H9 (cell line): ENCODE measurements around the gene PTPRN2. TPM values are rescaled to one million over a fixed set of nuclear protein-coding genes. Genes with fewer than 3 reads are reported as not detected.

Experiments used
- DNase-seq: peaks from one replicate; pipeline ENCODE4 v3.0.0-alpha.2; 2017
- H2AFZ ChIP-seq: one replicate; pipeline ENCODE4 v1.6.1; 2013; ENCODE audit warnings: mild to moderate bottlenecking, low read length, control low read depth, moderate library complexity
- H2AK5ac ChIP-seq: 2 replicates; pipeline ENCODE4 v1.6.1; 2013; ENCODE audit warnings: low read length, control low read depth, mixed read lengths; ENCODE audit not compliant: insufficient read length
- H2BK120ac ChIP-seq: one replicate; pipeline ENCODE4 v1.6.1; 2013; ENCODE audit warnings: low read depth, mild to moderate bottlenecking, low read length, control low read depth, inconsistent platforms; ENCODE audit not compliant: poor library complexity, severe bottlenecking
- H2BK12ac ChIP-seq: 2 replicates; pipeline ENCODE4 v1.6.1; 2013; ENCODE audit warnings: low read length, control low read depth, mixed read lengths, low read depth; ENCODE audit not compliant: insufficient read length
- H2BK15ac ChIP-seq: 2 replicates; pipeline ENCODE4 v1.6.1; 2013; ENCODE audit warnings: low read depth, low read length, control low read depth
- H2BK20ac ChIP-seq: one replicate; pipeline ENCODE4 v1.6.1; 2013; ENCODE audit warnings: low read depth, mild to moderate bottlenecking, low read length, control low read depth, inconsistent platforms; ENCODE audit not compliant: poor library complexity, severe bottlenecking
- H2BK5ac ChIP-seq: 2 replicates; pipeline ENCODE4 v1.6.1; 2013; ENCODE audit warnings: low read length, control low read depth, mixed read lengths; ENCODE audit not compliant: insufficient read length
- H3K14ac ChIP-seq: 2 replicates; pipeline ENCODE4 v1.6.1; 2013; ENCODE audit warnings: low read length, control low read depth; ENCODE audit not compliant: insufficient read depth
- H3K18ac ChIP-seq: 2 replicates; pipeline ENCODE4 v1.6.1; 2013; ENCODE audit warnings: low read depth, mild to moderate bottlenecking, mixed read lengths, low read length, control low read depth; ENCODE audit not compliant: insufficient read length
- H3K23ac ChIP-seq: 2 replicates; pipeline ENCODE4 v1.6.1; 2013; ENCODE audit warnings: low read length, control low read depth, mixed read lengths, low read depth; ENCODE audit not compliant: insufficient read length
- H3K23me2 ChIP-seq: 2 replicates; pipeline ENCODE4 v1.6.1; 2013; ENCODE audit warnings: low read depth, mild to moderate bottlenecking, mixed read lengths, low read length, control low read depth; ENCODE audit not compliant: insufficient read length, poor library complexity, severe bottlenecking
- H3K27ac ChIP-seq: 2 replicates; pipeline ENCODE4 v1.5.1; 2013; ENCODE audit warnings: low read length, control low read depth, mixed read lengths, low read depth; ENCODE audit not compliant: insufficient read length
- H3K27me3 ChIP-seq: 2 replicates; pipeline ENCODE4 v1.6.1; 2013; ENCODE audit warnings: low read length, control low read depth, inconsistent platforms; ENCODE audit not compliant: insufficient read depth
- H3K4ac ChIP-seq: 2 replicates; pipeline ENCODE4 v1.6.1; 2013; ENCODE audit warnings: low read depth, mild to moderate bottlenecking, control low read depth, inconsistent platforms, low read length, moderate library complexity
- H3K4me1 ChIP-seq: 2 replicates; pipeline ENCODE4 v1.6.1; 2013; ENCODE audit warnings: low read length, control low read depth, inconsistent platforms; ENCODE audit not compliant: insufficient read depth
- H3K4me2 ChIP-seq: 2 replicates; pipeline ENCODE4 v1.6.1; 2013; ENCODE audit warnings: low read length, control low read depth, mixed read lengths; ENCODE audit not compliant: insufficient read length, insufficient read depth
- H3K56ac ChIP-seq: 2 replicates; pipeline ENCODE4 v1.6.1; 2013; ENCODE audit warnings: low read depth, mild to moderate bottlenecking, mixed read lengths, low read length, control low read depth; ENCODE audit not compliant: insufficient read length
- H3K79me1 ChIP-seq: 2 replicates; pipeline ENCODE4 v1.6.1; 2013; ENCODE audit warnings: low read depth, mild to moderate bottlenecking, moderate library complexity, low read length, control low read depth, inconsistent platforms; ENCODE audit not compliant: insufficient read depth, poor library complexity, severe bottlenecking
- H3K79me2 ChIP-seq: 2 replicates; pipeline ENCODE4 v1.6.1; 2013; ENCODE audit warnings: low read length, control low read depth, inconsistent platforms; ENCODE audit not compliant: insufficient read depth
- H3K9ac ChIP-seq: 2 replicates; pipeline ENCODE4 v1.6.1; 2013; ENCODE audit warnings: low read length, control low read depth, mixed read lengths; ENCODE audit not compliant: insufficient read length; ENCODE audit errors: extremely low read depth
- H3K9me3 ChIP-seq: one replicate; pipeline ENCODE4 v1.6.1; 2013; ENCODE audit warnings: low read depth, low read length, inconsistent platforms; ENCODE audit not compliant: control insufficient read depth
- H3T11ph ChIP-seq: one replicate; pipeline ENCODE4 v1.6.1; 2013; ENCODE audit warnings: mild to moderate bottlenecking, low read length, control low read depth, inconsistent platforms
- H4K20me1 ChIP-seq: one replicate; pipeline ENCODE4 v1.6.1; 2013; ENCODE audit not compliant: control insufficient read depth, insufficient read length, insufficient read depth
- H4K5ac ChIP-seq: 2 replicates; pipeline ENCODE4 v1.6.1; 2013; ENCODE audit warnings: low read depth, mild to moderate bottlenecking, mixed read lengths, low read length, control low read depth; ENCODE audit not compliant: insufficient read length
- H4K8ac ChIP-seq: replicated peaks from 2 replicates; pipeline ENCODE4 v1.6.1; 2013; ENCODE audit warnings: low read length, control low read depth, mixed read lengths, low read depth; ENCODE audit not compliant: insufficient read length
- H4K91ac ChIP-seq: 2 replicates; pipeline ENCODE4 v1.6.1; 2013; ENCODE audit warnings: low read depth, mild to moderate bottlenecking, moderate library complexity, mixed read lengths, low read length, control low read depth; ENCODE audit not compliant: insufficient read length
- H3K27ac Mint-ChIP-seq, 3 experiments: 2 replicates in 2 of 3; 3 replicates in 1 of 3; pipeline ENCODE4 v1.8.0; 2020 to 2021; ENCODE audit warnings: mixed read lengths in 3 of 3, mild to moderate bottlenecking in 1 of 3, moderate library complexity in 1 of 3
- H3K27me3 Mint-ChIP-seq: 2 replicates; pipeline ENCODE4 v1.8.0; 2021; ENCODE audit warnings: low read depth, mild to moderate bottlenecking, moderate library complexity, mixed read lengths
- H3K36me3 Mint-ChIP-seq, 3 experiments: 2 replicates in 2 of 3; 3 replicates in 1 of 3; pipeline ENCODE4 v1.8.0; 2020 to 2021; ENCODE audit warnings: low read depth in 3 of 3, mixed read lengths in 3 of 3; ENCODE audit not compliant: insufficient read depth in 1 of 3
- H3K4me1 Mint-ChIP-seq, 2 experiments: 2 replicates each; pipeline ENCODE4 v1.8.0; 2020; ENCODE audit warnings: mixed read lengths in 2 of 2
- H3K4me3 Mint-ChIP-seq, 2 experiments: 2 replicates in 1 of 2; 3 replicates in 1 of 2; pipeline ENCODE4 v1.8.0; 2020 to 2021; ENCODE audit warnings: mild to moderate bottlenecking in 2 of 2, mixed read lengths in 2 of 2, moderate library complexity in 1 of 2
- H3K9me3 Mint-ChIP-seq, 2 experiments: 2 replicates in 1 of 2; 3 replicates in 1 of 2; pipeline ENCODE4 v1.8.0; 2020; ENCODE audit warnings: mild to moderate bottlenecking in 2 of 2, mixed read lengths in 2 of 2, moderate library complexity in 1 of 2
- WGBS: extraction: QIAGEN DNeasy Blood & Tissue Kit; methylation state at CpG from one replicate; pipeline ENCODE4 v1.1.7; 2013; ENCODE audit warnings: missing lambda C conversion rate, low lambda C conversion rate, mixed read lengths; ENCODE audit not compliant: insufficient read length; ENCODE audit errors: extremely low coverage; 5-methylcytosine and 5-hydroxymethylcytosine counted together
- total RNA-seq: library from RNA; stranded (reverse); gene quantifications from 2 replicates; pipeline ENCODE4 v1.2.1, GENCODE V29; 2021
- TF ChIP-seq, protein P1 (sequence below): fragments of 200-600 bp; sonication (generic); conservative IDR thresholded peaks from 3 replicates; pipeline ENCODE4 v1.8.0; 2021; ENCODE audit warnings: antibody characterized with exemption, mild to moderate bottlenecking

Gene PTPRN2
- total RNA-seq, 1 experiment from 2014 or later, result 5.2 TPM

DNA sequence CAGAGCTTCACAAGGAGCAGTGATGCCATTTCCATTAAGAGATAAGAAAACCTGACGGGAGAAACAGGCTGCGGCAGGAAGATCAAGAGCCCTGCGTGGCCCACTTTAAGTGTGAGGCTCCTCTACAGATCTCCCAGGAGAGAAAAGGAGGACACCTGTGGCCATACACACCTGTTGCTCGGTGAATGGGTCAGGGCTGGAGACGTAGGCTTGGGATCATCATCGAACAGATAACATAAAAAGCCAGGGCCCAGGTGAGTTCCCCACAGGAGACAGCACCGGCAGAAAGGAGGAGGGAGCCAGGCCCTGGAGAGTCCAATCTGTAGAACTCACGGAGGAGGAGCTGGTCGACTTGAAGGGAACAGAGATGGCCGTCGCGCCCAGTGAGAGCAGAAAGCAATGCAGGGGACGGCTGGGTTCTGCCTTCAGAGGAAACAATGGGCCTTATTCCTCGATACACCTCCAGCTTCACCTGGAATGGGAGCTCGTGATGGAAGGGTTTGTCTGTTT lies 694.0 kb downstream of the PTPRN2 start:
- no peak overlapping the region for H2BK120ac ChIP-seq
- no peak overlapping the region for H2BK12ac ChIP-seq
- no peak overlapping the region for H3K56ac ChIP-seq
- no peak overlapping the region for H2BK5ac ChIP-seq
- H3K4me2 ChIP-seq, result no peak overlapping the region
- Mint-ChIP-seq H3K4me1 (peaks cover 4 to 12% of the 10 kb centered on the region in 2 experiments; a peak in 3 of 4 replicates), H3K27me3 (peaks cover 17% of the 10 kb centered on the region), H3K36me3 (peaks cover 4 to 12% (median 10%) of the 10 kb centered on the region in 3 experiments; a peak in 6 of 7 replicates), H3K4me3 (no peak overlapping the region), H3K9me3 (peaks cover 10 to 12% of the 10 kb centered on the region in 2 experiments), H3K27ac (no peak overlapping the region)
- WGBS, result no CpG with 5 or more reads among the region's 15 CpGs
- no peak overlapping the region for H3K27ac ChIP-seq
- no peak overlapping the region for H3K14ac ChIP-seq
- no peak overlapping the region for H3T11ph ChIP-seq
- no peaks in the 10 kb centered on the region for H3K27me3 ChIP-seq
- H3K23me2 ChIP-seq, result no peaks in the 10 kb centered on the region
- no peak overlapping the region for H3K23ac ChIP-seq
- no peak overlapping the region for H2AFZ ChIP-seq
- H4K20me1 ChIP-seq, result no peaks in the 10 kb centered on the region
- H2AK5ac ChIP-seq, result no peak overlapping the region
- H3K79me2 ChIP-seq, result no peaks in the 10 kb centered on the region
- DNase-seq, result no peak
- no peak overlapping the region for H2BK15ac ChIP-seq
- no peaks in the 10 kb centered on the region for H3K4me1 ChIP-seq
- TF ChIP-seq, protein P1, sequence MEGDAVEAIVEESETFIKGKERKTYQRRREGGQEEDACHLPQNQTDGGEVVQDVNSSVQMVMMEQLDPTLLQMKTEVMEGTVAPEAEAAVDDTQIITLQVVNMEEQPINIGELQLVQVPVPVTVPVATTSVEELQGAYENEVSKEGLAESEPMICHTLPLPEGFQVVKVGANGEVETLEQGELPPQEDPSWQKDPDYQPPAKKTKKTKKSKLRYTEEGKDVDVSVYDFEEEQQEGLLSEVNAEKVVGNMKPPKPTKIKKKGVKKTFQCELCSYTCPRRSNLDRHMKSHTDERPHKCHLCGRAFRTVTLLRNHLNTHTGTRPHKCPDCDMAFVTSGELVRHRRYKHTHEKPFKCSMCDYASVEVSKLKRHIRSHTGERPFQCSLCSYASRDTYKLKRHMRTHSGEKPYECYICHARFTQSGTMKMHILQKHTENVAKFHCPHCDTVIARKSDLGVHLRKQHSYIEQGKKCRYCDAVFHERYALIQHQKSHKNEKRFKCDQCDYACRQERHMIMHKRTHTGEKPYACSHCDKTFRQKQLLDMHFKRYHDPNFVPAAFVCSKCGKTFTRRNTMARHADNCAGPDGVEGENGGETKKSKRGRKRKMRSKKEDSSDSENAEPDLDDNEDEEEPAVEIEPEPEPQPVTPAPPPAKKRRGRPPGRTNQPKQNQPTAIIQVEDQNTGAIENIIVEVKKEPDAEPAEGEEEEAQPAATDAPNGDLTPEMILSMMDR, result no peak
- no peak overlapping the region for H4K8ac ChIP-seq
- no peaks in the 10 kb centered on the region for H3K9me3 ChIP-seq
- no peak overlapping the region for H3K4ac ChIP-seq
- H4K5ac ChIP-seq, result no peak overlapping the region
- no peak overlapping the region for H3K9ac ChIP-seq
- no peak overlapping the region for H3K18ac ChIP-seq
- H2BK20ac ChIP-seq, result no peak overlapping the region
- H4K91ac ChIP-seq, result no peak overlapping the region
- no peaks in the 10 kb centered on the region for H3K79me1 ChIP-seq
